A549 (cell line): ENCODE measurements around the gene PCDHA5. TPM values are rescaled to one million over a fixed set of nuclear protein-coding genes. Genes with fewer than 3 reads are reported as not detected.

ENCODE experiments used
- ATAC-seq, 2 experiments: fragments of 200-7000 bp in 1 of 2; fragments of >200 bp in 1 of 2; cut with Nextera tagmentation in 1 of 2; cut with Tn5 transposase in 1 of 2; 3 replicates each; pipeline versions ENCODE4 v1.8.0 to v1.9.1; 2018 to 2020; ENCODE audit warnings: mild to moderate bottlenecking in 1 of 2, moderate library complexity in 1 of 2
- CTCF ChIA-PET: fragments of 300-600 bp; sonication (Branson Sonifier 250); formaldehyde crosslinking; extraction: SDS; loops from one replicate; lab custom pipeline; 2021; ENCODE audit warnings: antibody characterized with exemption, inconsistent platforms; lab: Yijun Ruan, JAX
- POLR2A ChIA-PET: fragments of 350-600 bp; formaldehyde crosslinking; extraction: SDS; loops from one replicate; lab custom pipeline; 2021; ENCODE audit warnings: antibody characterized with exemption, inconsistent platforms; lab: Yijun Ruan, JAX
- DNase-seq, 2 experiments: peaks; one replicate each; pipeline versions ENCODE4 v3.0.0 to v3.0.0-alpha.2; 2011 to 2016; ENCODE audit warnings: low read depth in 1 of 2, low spot score in 1 of 2
- FAIRE-seq: peaks from 2 replicates; lab custom pipeline; 2011; peaks lifted over from hg19 to GRCh38; lab: Jason Lieb, UNC
- H3K27ac ChIP-seq, 2 experiments: fragments of >200 bp; sonication (Bioruptor Twin); formaldehyde crosslinking; 3 replicates each; pipeline ENCODE4 v1.5.1; 2016 to 2017
- H3K4me1 ChIP-seq: fragments of >200 bp; sonication (Bioruptor Twin); formaldehyde crosslinking; 3 replicates; pipeline ENCODE4 v1.6.1; 2016
- H3K4me2 ChIP-seq: fragments of >200 bp; sonication (Bioruptor Twin); formaldehyde crosslinking; 3 replicates; pipeline ENCODE4 v1.6.1; 2016
- H3K4me3 ChIP-seq: fragments of >200 bp; sonication (Bioruptor Twin); formaldehyde crosslinking; 3 replicates; pipeline ENCODE4 v1.5.1; 2016
- H3K9me3 ChIP-seq: fragments of >200 bp; sonication (Bioruptor Twin); formaldehyde crosslinking; 3 replicates; pipeline ENCODE4 v1.6.1; 2016
- CBX8 ChIP-seq: fragments of 200-600 bp; sonication (generic); IDR thresholded peaks from 2 replicates; pipeline ENCODE4 v1.6.1; 2016
- CEBPB ChIP-seq, 2 experiments: fragments of >200 bp in 1 of 2; sonication (Bioruptor Twin) in 1 of 2; formaldehyde crosslinking in 1 of 2; IDR thresholded peaks; 2 replicates each; pipeline ENCODE4 v1.6.1; 2012 to 2016
- CHD2 ChIP-seq: fragments of 150-350 bp; IDR thresholded peaks from 2 replicates; pipeline ENCODE4 v1.6.1; 2014; ENCODE audit warnings: low read length; ENCODE audit not compliant: partially characterized antibody
- CHD4 ChIP-seq: fragments of 200-600 bp; sonication (generic); IDR thresholded peaks from 2 replicates; pipeline ENCODE4 v1.6.1; 2016; ENCODE audit warnings: antibody characterized with exemption, mild to moderate bottlenecking, borderline replicate concordance
- FOSL2 ChIP-seq, 2 experiments: fragments of 450-650 bp in 1 of 2; fragments of >200 bp in 1 of 2; sonication (Bioruptor Twin) in 1 of 2; formaldehyde crosslinking; IDR thresholded peaks; 2 replicates each; pipeline versions ENCODE4 v1.5.0 to v1.6.1; 2016 to 2020; ENCODE audit warnings: mild to moderate bottlenecking in 1 of 2, moderate library complexity in 1 of 2
- FOXS1 ChIP-seq: fragments of 250-450 bp; sonication (Bioruptor Pico); IDR thresholded peaks from 2 replicates; pipeline ENCODE4 v1.5.0; 2020; ENCODE audit warnings: mild to moderate bottlenecking, moderate library complexity
- GATA3 ChIP-seq: IDR thresholded peaks from 2 replicates; pipeline ENCODE4 v1.6.1; 2012; ENCODE audit warnings: borderline replicate concordance
- HES2 ChIP-seq: fragments of >200 bp; sonication (Bioruptor Twin); formaldehyde crosslinking; IDR thresholded peaks from 2 replicates; pipeline ENCODE4 v1.6.1; 2016
- HOXA7 ChIP-seq: fragments of 250-450 bp; sonication (Bioruptor Pico); IDR thresholded peaks from 2 replicates; pipeline ENCODE4 v1.5.0; 2020; ENCODE audit warnings: mild to moderate bottlenecking, moderate library complexity
- HOXB13 ChIP-seq: fragments of 250-450 bp; sonication (Bioruptor Pico); IDR thresholded peaks from 2 replicates; pipeline ENCODE4 v1.5.0; 2020; ENCODE audit warnings: low read depth, mild to moderate bottlenecking, moderate library complexity
- HOXB5 ChIP-seq: fragments of 250-450 bp; sonication (Bioruptor Pico); IDR thresholded peaks from 2 replicates; pipeline ENCODE4 v1.5.0; 2020; ENCODE audit warnings: mild to moderate bottlenecking, moderate library complexity
- JUN ChIP-seq, 2 experiments: fragments of >200 bp; sonication (Bioruptor Twin); formaldehyde crosslinking; IDR thresholded peaks; 2 replicates in 1 of 2; 3 replicates in 1 of 2; pipeline ENCODE4 v1.6.1; 2016 to 2017
- KDM1A ChIP-seq: fragments of 200-600 bp; sonication (generic); IDR thresholded peaks from 2 replicates; pipeline ENCODE4 v1.6.1; 2016; ENCODE audit warnings: low read depth, mild to moderate bottlenecking
- KDM5A ChIP-seq: fragments of 200-600 bp; sonication (generic); IDR thresholded peaks from 2 replicates; pipeline ENCODE4 v1.6.1; 2016; ENCODE audit warnings: antibody characterized with exemption, mild to moderate bottlenecking
- MAFK ChIP-seq: fragments of 450-650 bp; IDR thresholded peaks from 2 replicates; pipeline ENCODE4 v1.6.1; 2014; ENCODE audit not compliant: partially characterized antibody
- MYC ChIP-seq: IDR thresholded peaks from 2 replicates; pipeline ENCODE4 v1.6.1; 2012; ENCODE audit warnings: mild to moderate bottlenecking, inconsistent platforms, low read length, improper control_type of control experiment, borderline replicate concordance
- NR3C1 ChIP-seq: fragments of >200 bp; sonication (Bioruptor Twin); formaldehyde crosslinking; IDR thresholded peaks from 3 replicates; pipeline ENCODE4 v1.6.1; 2017
- PHF8 ChIP-seq: fragments of 200-600 bp; sonication (generic); IDR thresholded peaks from 2 replicates; pipeline ENCODE4 v1.6.1; 2016; ENCODE audit warnings: low read depth, mild to moderate bottlenecking, antibody characterized with exemption, moderate library complexity, borderline replicate concordance
- RAD21 ChIP-seq, 2 experiments: fragments of >200 bp in 1 of 2; sonication (Bioruptor Twin) in 1 of 2; formaldehyde crosslinking in 1 of 2; IDR thresholded peaks in 1 of 2; conservative IDR thresholded peaks in 1 of 2; 2 replicates in 1 of 2; 3 replicates in 1 of 2; pipeline ENCODE4 v1.6.1; 2012 to 2018; ENCODE audit warnings: inconsistent platforms in 1 of 2
- RARB ChIP-seq: fragments of 250-450 bp; sonication (Bioruptor Pico); IDR thresholded peaks from 2 replicates; pipeline ENCODE4 v1.8.0; 2021; ENCODE audit warnings: mild to moderate bottlenecking, moderate library complexity
- RCOR1 ChIP-seq: fragments of 150-350 bp; IDR thresholded peaks from 2 replicates; pipeline ENCODE4 v1.6.1; 2014; ENCODE audit warnings: antibody characterized with exemption, low read length, low read depth
- RFX5 ChIP-seq: fragments of 450-650 bp; IDR thresholded peaks from 2 replicates; pipeline ENCODE4 v1.7.1; 2014; ENCODE audit warnings: antibody characterized with exemption, mild to moderate bottlenecking, moderate library complexity
- SMC3 ChIP-seq: fragments of >200 bp; sonication (Bioruptor Twin); formaldehyde crosslinking; IDR thresholded peaks from 3 replicates; pipeline ENCODE4 v1.6.1; 2018; ENCODE audit warnings: inconsistent platforms
- TP53 ChIP-seq: fragments of 250-450 bp; sonication (Bioruptor Pico); IDR thresholded peaks from 2 replicates; pipeline ENCODE4 v1.5.0; 2021; ENCODE audit warnings: mild to moderate bottlenecking, moderate library complexity
- ZC3H11A ChIP-seq: fragments of 450-650 bp; IDR thresholded peaks from 2 replicates; pipeline ENCODE4 v1.6.1; 2014; ENCODE audit warnings: antibody characterized with exemption, mild to moderate bottlenecking
- ZNF302 ChIP-seq: fragments of 250-450 bp; sonication (Bioruptor Pico); IDR thresholded peaks from 2 replicates; pipeline ENCODE4 v1.9.0; 2021; ENCODE audit warnings: inconsistent platforms, mild to moderate bottlenecking, moderate library complexity
- WGBS: methylation state at CpG from one replicate; pipeline ENCODE4 v1.1.6; 2017; ENCODE audit errors: missing lambda C conversion rate; 5-methylcytosine and 5-hydroxymethylcytosine counted together
- polyA plus RNA-seq, 4 experiments: library from polyadenylated mRNA; depleted of rRNA in 3 of 4; stranded (reverse); fragments of >200 nt; fragmentation: RNase III in 1 of 4; extraction: RNeasy Plus Mini Kit Qiagen cat#74134 plus additional on column Dnase treatment in 1 of 4; gene quantifications; 2 replicates in 3 of 4; 3 replicates in 1 of 4; pipeline ENCODE4 v1.2.3, GENCODE V29; 2011 to 2017
- TF ChIP-seq, protein P1 (sequence below): fragments of 200-600 bp; sonication (generic); IDR thresholded peaks from 2 replicates; pipeline ENCODE4 v1.6.1; 2016; ENCODE audit warnings: antibody characterized with exemption, mild to moderate bottlenecking, moderate library complexity
- TF ChIP-seq, protein P2 (sequence below): fragments of 250-450 bp; sonication (Bioruptor Pico); IDR thresholded peaks from 2 replicates; pipeline ENCODE4 v1.5.0; 2021; ENCODE audit warnings: mild to moderate bottlenecking, moderate library complexity, borderline replicate concordance
- TF ChIP-seq, protein P3 (sequence below): fragments of >200 bp; sonication (Bioruptor Twin); formaldehyde crosslinking; IDR thresholded peaks from 3 replicates; pipeline ENCODE4 v1.5.1; 2016
- TF ChIP-seq, protein P4 (sequence below): fragments of 250-450 bp; sonication (Bioruptor Pico); IDR thresholded peaks from 2 replicates; pipeline ENCODE4 v1.5.0; 2020; ENCODE audit warnings: low read depth, mild to moderate bottlenecking, moderate library complexity

The PCDHA5 gene
- polyA plus RNA-seq, 2 of the 4 experiments (the other 2 are of a cell fraction), result 0.32 to 0.84 TPM

DNA sequence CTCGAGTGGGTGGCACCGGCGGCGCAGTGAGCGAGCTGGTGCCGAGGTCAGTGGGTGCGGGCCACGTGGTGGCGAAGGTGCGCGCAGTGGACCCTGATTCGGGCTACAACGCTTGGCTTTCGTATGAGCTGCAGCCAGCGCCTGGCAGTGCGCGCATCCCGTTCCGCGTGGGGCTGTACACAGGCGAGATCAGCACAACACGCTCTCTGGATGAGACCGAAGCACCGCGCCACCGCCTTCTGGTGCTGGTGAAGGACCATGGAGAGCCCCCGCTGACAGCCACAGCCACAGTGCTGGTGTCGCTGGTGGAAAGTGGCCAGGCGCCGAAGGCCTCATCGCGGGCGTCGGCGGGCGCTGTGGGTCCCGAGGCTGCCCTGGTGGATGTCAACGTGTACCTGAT, 2.1 kb downstream of the PCDHA5 start:
- FAIRE-seq (no peak), ATAC-seq (no peak), DNase-seq (no peak)
- no peak overlapping the region for H3K27ac ChIP-seq
- no peak overlapping the region for H3K4me3 ChIP-seq
- POLR2A ChIA-PET, result no interaction called here
- H3K4me1 ChIP-seq, result no peaks in the 10 kb centered on the region
- no peaks in the 10 kb centered on the region for H3K9me3 ChIP-seq
- no peak overlapping the region for H3K4me2 ChIP-seq
- CTCF ChIA-PET, result interaction anchor here (1.2 to 1.5 kb wide), 2 partner anchors 216 to 217 kb away, joined by 3 to 6 read pairs; no protein-coding TSS in a partner anchor
- no peak for TF ChIP-seq RAD21 (conservative IDR thresholded peaks at IDR 0.05 in 1 of 2, IDR thresholded peaks at IDR 0.05 in 1 of 2)
- no peak for TF ChIP-seq ZC3H11A
- TF ChIP-seq NR3C1, result no peak
- no peak for TF ChIP-seq TP53 (CRISPR knock-in tag)
- TF ChIP-seq FOXS1 (CRISPR knock-in tag), result no peak
- TF ChIP-seq, protein P1, sequence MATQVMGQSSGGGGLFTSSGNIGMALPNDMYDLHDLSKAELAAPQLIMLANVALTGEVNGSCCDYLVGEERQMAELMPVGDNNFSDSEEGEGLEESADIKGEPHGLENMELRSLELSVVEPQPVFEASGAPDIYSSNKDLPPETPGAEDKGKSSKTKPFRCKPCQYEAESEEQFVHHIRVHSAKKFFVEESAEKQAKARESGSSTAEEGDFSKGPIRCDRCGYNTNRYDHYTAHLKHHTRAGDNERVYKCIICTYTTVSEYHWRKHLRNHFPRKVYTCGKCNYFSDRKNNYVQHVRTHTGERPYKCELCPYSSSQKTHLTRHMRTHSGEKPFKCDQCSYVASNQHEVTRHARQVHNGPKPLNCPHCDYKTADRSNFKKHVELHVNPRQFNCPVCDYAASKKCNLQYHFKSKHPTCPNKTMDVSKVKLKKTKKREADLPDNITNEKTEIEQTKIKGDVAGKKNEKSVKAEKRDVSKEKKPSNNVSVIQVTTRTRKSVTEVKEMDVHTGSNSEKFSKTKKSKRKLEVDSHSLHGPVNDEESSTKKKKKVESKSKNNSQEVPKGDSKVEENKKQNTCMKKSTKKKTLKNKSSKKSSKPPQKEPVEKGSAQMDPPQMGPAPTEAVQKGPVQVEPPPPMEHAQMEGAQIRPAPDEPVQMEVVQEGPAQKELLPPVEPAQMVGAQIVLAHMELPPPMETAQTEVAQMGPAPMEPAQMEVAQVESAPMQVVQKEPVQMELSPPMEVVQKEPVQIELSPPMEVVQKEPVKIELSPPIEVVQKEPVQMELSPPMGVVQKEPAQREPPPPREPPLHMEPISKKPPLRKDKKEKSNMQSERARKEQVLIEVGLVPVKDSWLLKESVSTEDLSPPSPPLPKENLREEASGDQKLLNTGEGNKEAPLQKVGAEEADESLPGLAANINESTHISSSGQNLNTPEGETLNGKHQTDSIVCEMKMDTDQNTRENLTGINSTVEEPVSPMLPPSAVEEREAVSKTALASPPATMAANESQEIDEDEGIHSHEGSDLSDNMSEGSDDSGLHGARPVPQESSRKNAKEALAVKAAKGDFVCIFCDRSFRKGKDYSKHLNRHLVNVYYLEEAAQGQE, result no peak
- TF ChIP-seq CBX8, result no peak
- TF ChIP-seq CEBPB (IDR thresholded peaks at IDR 0.05), result no peak
- TF ChIP-seq, protein P2, sequence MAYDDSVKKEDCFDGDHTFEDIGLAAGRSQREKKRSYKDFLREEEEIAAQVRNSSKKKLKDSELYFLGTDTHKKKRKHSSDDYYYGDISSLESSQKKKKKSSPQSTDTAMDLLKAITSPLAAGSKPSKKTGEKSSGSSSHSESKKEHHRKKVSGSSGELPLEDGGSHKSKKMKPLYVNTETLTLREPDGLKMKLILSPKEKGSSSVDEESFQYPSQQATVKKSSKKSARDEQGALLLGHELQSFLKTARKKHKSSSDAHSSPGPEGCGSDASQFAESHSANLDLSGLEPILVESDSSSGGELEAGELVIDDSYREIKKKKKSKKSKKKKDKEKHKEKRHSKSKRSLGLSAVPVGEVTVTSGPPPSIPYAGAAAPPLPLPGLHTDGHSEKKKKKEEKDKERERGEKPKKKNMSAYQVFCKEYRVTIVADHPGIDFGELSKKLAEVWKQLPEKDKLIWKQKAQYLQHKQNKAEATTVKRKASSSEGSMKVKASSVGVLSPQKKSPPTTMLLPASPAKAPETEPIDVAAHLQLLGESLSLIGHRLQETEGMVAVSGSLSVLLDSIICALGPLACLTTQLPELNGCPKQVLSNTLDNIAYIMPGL (CRISPR knock-in tag), result no peak
- no peak for TF ChIP-seq PHF8
- no peak for TF ChIP-seq GATA3
- no peak for TF ChIP-seq SMC3
- no peak for TF ChIP-seq HOXB13 (CRISPR knock-in tag)
- TF ChIP-seq RARB (CRISPR knock-in tag), result no peak
- TF ChIP-seq JUN (IDR thresholded peaks at IDR 0.05), result no peak
- no peak for TF ChIP-seq HES2
- 89% methylated on average over 30 of the region's 38 CpGs for WGBS

DNA sequence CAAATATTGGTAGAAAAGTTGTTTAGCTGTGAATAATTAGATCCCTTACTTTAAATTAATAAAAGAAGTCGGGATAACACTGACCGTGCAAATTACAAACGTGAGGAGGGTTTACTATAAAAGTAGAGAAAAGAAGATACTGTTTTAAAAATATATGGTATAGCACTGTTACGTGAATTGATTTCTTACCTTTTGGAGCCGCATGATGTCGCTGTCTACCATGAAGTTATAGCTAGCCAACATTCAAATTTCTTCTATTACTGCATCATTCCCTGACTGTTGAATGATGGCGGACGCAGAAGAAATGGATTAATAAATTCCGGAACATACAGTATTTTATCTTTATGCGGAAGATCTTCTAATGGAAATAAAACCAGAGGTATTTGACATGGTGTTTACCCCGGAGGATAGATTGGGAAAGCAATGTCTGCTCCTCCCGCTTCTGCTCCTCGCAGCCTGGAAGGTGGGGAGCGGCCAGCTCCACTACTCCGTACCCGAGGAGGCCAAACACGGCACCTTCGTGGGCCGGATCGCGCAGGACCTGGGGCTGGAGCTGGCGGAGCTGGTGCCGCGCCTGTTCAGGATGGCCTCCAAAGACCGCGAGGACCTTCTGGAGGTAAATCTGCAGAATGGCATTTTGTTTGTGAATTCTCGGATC, 6.4 kb downstream of the PCDHA5 start, which contains the start of gene PCDHA6:
Gene PCDHA6 (plus strand): TSS at position 257 of the 658 bp plus-strand sequence. CDS start 132 bp downstream, at position 389.
- ATAC-seq (no peak), FAIRE-seq (no peak), DNase-seq (no peak)
- POLR2A ChIA-PET, result no interaction called here
- 62% methylated on average over 27 of the region's 27 CpGs for WGBS
- CTCF ChIA-PET, result interaction anchor here (0.6 to 0.9 kb wide), 3 partner anchors 19 to 395 kb away, joined by 3 read pairs; partner anchors contain the start of genes PCDHB13 and PCDHB14
- no peak within 1 kb of the TSS for H3K4me2 ChIP-seq
- no peak within 1 kb of the TSS for H3K27ac ChIP-seq
- H3K4me1 ChIP-seq, result no peaks in the 10 kb centered on the region
- no peak within 1 kb of the TSS for H3K4me3 ChIP-seq
- no peaks in the 10 kb centered on the region for H3K9me3 ChIP-seq
- TF ChIP-seq KDM1A (no peak), RFX5 (no peak), MYC (no peak), MAFK (no peak), KDM5A (no peak), ZNF302 (CRISPR knock-in tag) (no peak), HOXA7 (CRISPR knock-in tag) (no peak), FOSL2 (IDR thresholded peaks at IDR 0.05) (no peak), FOSL2 (CRISPR knock-in tag; IDR thresholded peaks at IDR 0.05) (no peak), HOXB5 (no peak), SMC3 (no peak), CHD2 (no peak), CHD4 (no peak), RCOR1 (no peak)
- TF ChIP-seq, protein P3, sequence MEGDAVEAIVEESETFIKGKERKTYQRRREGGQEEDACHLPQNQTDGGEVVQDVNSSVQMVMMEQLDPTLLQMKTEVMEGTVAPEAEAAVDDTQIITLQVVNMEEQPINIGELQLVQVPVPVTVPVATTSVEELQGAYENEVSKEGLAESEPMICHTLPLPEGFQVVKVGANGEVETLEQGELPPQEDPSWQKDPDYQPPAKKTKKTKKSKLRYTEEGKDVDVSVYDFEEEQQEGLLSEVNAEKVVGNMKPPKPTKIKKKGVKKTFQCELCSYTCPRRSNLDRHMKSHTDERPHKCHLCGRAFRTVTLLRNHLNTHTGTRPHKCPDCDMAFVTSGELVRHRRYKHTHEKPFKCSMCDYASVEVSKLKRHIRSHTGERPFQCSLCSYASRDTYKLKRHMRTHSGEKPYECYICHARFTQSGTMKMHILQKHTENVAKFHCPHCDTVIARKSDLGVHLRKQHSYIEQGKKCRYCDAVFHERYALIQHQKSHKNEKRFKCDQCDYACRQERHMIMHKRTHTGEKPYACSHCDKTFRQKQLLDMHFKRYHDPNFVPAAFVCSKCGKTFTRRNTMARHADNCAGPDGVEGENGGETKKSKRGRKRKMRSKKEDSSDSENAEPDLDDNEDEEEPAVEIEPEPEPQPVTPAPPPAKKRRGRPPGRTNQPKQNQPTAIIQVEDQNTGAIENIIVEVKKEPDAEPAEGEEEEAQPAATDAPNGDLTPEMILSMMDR, result no peak
- TF ChIP-seq, protein P4, sequence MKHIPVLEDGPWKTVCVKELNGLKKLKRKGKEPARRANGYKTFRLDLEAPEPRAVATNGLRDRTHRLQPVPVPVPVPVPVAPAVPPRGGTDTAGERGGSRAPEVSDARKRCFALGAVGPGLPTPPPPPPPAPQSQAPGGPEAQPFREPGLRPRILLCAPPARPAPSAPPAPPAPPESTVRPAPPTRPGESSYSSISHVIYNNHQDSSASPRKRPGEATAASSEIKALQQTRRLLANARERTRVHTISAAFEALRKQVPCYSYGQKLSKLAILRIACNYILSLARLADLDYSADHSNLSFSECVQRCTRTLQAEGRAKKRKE (CRISPR knock-in tag), result no peak
